ENCODE data around the gene TWSG1. TPM values are rescaled to one million over a fixed set of nuclear protein-coding genes. Genes with fewer than 3 reads are reported as not detected.

Gene TWSG1
- total RNA-seq, 6 experiments from 2014 or later, result 3.7 to 11.3 (median 5.9) TPM

DNA sequence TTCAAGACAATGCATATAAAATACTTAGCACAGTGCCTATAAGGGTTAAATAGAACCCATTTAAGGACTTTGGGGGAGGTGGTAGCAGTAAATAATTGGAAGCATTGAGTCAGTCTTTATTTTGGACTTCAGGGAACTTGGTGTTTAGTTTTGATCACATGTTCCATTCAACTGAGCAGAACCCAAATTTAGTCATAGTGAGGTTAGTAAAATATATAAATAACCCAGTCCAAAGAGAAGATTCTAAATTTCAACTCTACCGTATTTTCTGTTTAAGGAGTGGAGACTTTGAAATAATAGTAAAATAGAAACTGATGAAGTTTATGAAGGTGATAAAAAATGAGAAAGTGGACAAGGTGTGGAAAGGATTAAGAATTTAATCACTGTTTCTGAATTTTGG, 19.7 kb downstream of the TWSG1 start:
- no peak overlapping the region for H3K4me3 ChIP-seq
- DNase-seq (no peak), ATAC-seq (no peak)
- TF ChIP-seq, protein P1, sequence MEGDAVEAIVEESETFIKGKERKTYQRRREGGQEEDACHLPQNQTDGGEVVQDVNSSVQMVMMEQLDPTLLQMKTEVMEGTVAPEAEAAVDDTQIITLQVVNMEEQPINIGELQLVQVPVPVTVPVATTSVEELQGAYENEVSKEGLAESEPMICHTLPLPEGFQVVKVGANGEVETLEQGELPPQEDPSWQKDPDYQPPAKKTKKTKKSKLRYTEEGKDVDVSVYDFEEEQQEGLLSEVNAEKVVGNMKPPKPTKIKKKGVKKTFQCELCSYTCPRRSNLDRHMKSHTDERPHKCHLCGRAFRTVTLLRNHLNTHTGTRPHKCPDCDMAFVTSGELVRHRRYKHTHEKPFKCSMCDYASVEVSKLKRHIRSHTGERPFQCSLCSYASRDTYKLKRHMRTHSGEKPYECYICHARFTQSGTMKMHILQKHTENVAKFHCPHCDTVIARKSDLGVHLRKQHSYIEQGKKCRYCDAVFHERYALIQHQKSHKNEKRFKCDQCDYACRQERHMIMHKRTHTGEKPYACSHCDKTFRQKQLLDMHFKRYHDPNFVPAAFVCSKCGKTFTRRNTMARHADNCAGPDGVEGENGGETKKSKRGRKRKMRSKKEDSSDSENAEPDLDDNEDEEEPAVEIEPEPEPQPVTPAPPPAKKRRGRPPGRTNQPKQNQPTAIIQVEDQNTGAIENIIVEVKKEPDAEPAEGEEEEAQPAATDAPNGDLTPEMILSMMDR (IDR thresholded peaks at IDR 0.05), result no peak
- TF ChIP-seq POLR2A (IDR thresholded peaks at IDR 0.05), result no peak
- no peak overlapping the region for H3K27ac ChIP-seq
- H3K27me3 ChIP-seq, result no peaks in the 10 kb centered on the region
- H3K4me1 ChIP-seq, result no peaks in the 10 kb centered on the region
- 87% methylated on average over 1 of the region's 1 CpG for WGBS (ENCODE audit: insufficient coverage, low coverage, low lambda C conversion rate, missing lambda C conversion rate)
- no peaks in the 10 kb centered on the region for H3K9me3 ChIP-seq
- intact Hi-C loops (cut with DNase I), result no loop called here
- no peaks in the 10 kb centered on the region for H3K36me3 ChIP-seq

DNA sequence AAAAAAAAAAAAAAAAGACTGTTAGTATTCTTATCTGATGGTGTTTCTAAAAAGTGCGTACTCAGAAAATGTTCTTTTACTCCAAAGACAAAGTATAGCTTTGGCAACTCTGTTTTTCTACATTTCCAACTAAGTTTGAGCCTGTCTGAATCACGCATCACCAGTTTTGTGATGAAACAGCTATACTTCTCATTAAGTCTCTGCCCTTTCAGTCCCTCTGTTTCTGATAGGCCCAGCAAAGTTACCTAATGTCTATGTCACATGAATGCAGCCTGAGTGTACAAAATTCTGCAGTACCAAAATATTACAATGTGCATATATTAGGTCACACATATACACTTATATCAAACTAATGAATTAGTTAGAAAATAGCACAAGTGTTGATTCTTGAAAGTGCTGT, 22.4 kb downstream of the TWSG1 start:
- DNase-seq (no peak), ATAC-seq (no peak)

DNA sequence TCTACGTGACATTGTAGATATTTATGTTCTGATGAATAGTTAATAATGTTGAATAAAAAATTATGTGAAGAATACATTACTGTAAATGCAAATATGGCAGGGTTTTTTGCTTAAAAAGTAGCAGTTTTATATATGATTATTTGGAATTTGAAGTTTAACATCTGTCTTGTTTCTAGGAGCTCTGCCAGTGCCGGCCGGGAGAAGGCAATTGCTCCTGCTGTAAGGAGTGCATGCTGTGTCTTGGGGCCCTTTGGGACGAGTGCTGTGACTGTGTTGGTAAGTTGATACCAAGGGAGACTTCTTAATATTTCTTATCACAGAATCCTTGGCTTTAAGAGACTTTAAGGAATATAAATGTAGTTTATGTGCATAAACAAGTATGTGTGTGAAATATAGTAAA, 25.2 kb downstream of the TWSG1 start:
- Histone ChIP-seq H3K9me3 (no peaks in the 10 kb centered on the region), H3K27me3 (no peaks in the 10 kb centered on the region), H3K4me1 (no peaks in the 10 kb centered on the region), H3K4me3 (no peak overlapping the region), H3K36me3 (peaks cover 0 to 2% (median 0%) of the 10 kb centered on the region in 4 donors), H3K27ac (no peak overlapping the region)
- DNase-seq (no peak), ATAC-seq (no peak)
- no peak for TF ChIP-seq POLR2A (IDR thresholded peaks at IDR 0.05)
- TF ChIP-seq, protein P1 (IDR thresholded peaks at IDR 0.05), result no peak
- intact Hi-C loops (cut with DNase I), result no loop called here
- WGBS (ENCODE audit: insufficient coverage, low coverage, low lambda C conversion rate, missing lambda C conversion rate), result 80% methylated on average over 4 of the region's 4 CpGs

More for the DNA sequence above, 22.4 kb downstream of the TWSG1 start:
- H3K27ac ChIP-seq, result no peak overlapping the region
- H3K9me3 ChIP-seq, result no peaks in the 10 kb centered on the region
- no peaks in the 10 kb centered on the region for H3K4me1 ChIP-seq
- intact Hi-C loops (cut with DNase I), result no loop called here
- no peak for TF ChIP-seq POLR2A (IDR thresholded peaks at IDR 0.05)
- TF ChIP-seq, protein P1 (IDR thresholded peaks at IDR 0.05), result no peak
- H3K36me3 ChIP-seq, result peaks cover 0 to 2% (median 0%) of the 10 kb centered on the region in 4 donors
- 96% methylated on average over 2 of the region's 2 CpGs for WGBS (ENCODE audit: insufficient coverage, low coverage, low lambda C conversion rate, missing lambda C conversion rate)
- H3K4me3 ChIP-seq, result no peak overlapping the region
- no peaks in the 10 kb centered on the region for H3K27me3 ChIP-seq

DNA sequence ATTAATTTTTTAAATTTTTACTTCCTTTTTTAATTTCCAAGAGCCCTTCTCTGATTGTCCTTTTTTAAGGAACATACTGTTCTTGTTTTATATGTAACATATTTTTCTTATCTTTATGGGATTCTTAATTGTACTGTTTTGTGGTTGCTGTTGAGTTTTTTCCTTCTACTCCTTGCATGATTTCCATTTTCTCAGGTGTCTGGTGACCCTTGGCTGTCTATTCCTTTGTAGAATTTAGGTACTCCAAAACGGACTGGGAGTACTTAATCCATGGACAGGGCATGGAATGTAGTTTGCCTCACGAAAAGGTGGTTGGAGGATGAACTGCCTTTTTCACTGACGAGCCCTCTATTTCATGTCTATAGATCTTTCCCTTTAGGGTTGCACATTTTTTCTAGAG, 26.6 kb downstream of the TWSG1 start:
- Histone ChIP-seq H3K27me3 (no peaks in the 10 kb centered on the region), H3K9me3 (no peaks in the 10 kb centered on the region), H3K4me3 (no peak overlapping the region), H3K36me3 (peaks cover 0 to 2% (median 0%) of the 10 kb centered on the region in 4 donors), H3K27ac (no peak overlapping the region), H3K4me1 (no peaks in the 10 kb centered on the region)
- no peak for DNase-seq
- TF ChIP-seq, protein P1 (IDR thresholded peaks at IDR 0.05), result no peak
- TF ChIP-seq POLR2A (IDR thresholded peaks at IDR 0.05), result no peak
- intact Hi-C loops (cut with DNase I), result no loop called here
- ATAC-seq, result no peak
- WGBS (ENCODE audit: insufficient coverage, low coverage, low lambda C conversion rate, missing lambda C conversion rate), result 73% methylated on average over 3 of the region's 3 CpGs

DNA sequence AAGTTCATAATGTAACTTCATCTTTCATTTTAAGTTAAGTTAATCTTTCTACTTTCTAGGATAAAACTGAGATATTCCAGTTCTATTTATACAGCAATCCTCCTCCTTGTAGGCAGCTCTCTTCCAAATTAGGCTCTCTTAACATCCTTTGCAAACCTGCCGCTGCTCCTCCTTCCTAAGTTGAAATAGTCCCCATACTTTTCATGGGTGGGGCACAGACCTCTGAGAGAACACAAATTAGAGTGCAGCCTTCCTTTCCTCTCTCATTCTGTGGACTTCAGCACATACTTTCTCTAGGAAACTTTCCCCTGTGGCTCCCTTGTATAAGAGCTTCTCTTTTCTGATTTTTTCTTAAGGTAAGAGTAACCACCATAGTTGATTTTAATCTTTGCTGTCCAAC, 28.3 kb downstream of the TWSG1 start:
- no peak for DNase-seq
- Histone ChIP-seq H3K9me3 (no peaks in the 10 kb centered on the region), H3K4me1 (no peaks in the 10 kb centered on the region), H3K27me3 (no peaks in the 10 kb centered on the region), H3K27ac (no peak overlapping the region), H3K36me3 (peaks cover 0 to 2% (median 0%) of the 10 kb centered on the region in 4 donors), H3K4me3 (no peak overlapping the region)
- no peak for TF ChIP-seq POLR2A (IDR thresholded peaks at IDR 0.05)
- TF ChIP-seq, protein P1 (IDR thresholded peaks at IDR 0.05), result no peak
- intact Hi-C loops (cut with DNase I), result no loop called here
- no peak for ATAC-seq
- WGBS (ENCODE audit: insufficient coverage, low coverage, low lambda C conversion rate, missing lambda C conversion rate), result 89% methylated on average over 1 of the region's 1 CpG

All from right lobe of liver (tissue), 6 donors.